Mesothelial cell of epicardium (in vitro differentiated cells): ENCODE data around the gene HBA1. TPM values are rescaled to one million over a fixed set of nuclear protein-coding genes. Genes with fewer than 3 reads are reported as not detected.
A peak's percentile ranks its signal among the peaks of the same experiment; 100 is the strongest.
"Not testable (repeated sequence)": the region's sequence is repeated elsewhere in the genome, so short reads cannot be mapped to it uniquely, and the experiment has no call there.

Source experiments
- DNase-seq, 2 experiments: peaks; one replicate each; pipeline ENCODE4 v3.0.0; 2021; ENCODE audit warnings: low spot score in 2 of 2; ENCODE audit not compliant: unreplicated experiment in 2 of 2
- H3K27ac Mint-ChIP-seq: 2 replicates; pipeline ENCODE4 v1.8.0; 2021; ENCODE audit warnings: mixed read lengths
- H3K27me3 Mint-ChIP-seq: 2 replicates; pipeline ENCODE4 v1.8.0; 2021; ENCODE audit warnings: low read depth, mixed read lengths
- H3K36me3 Mint-ChIP-seq: 2 replicates; pipeline ENCODE4 v1.8.0; 2021; ENCODE audit warnings: mixed read lengths
- H3K4me1 Mint-ChIP-seq: 2 replicates; pipeline ENCODE4 v1.8.0; 2021; ENCODE audit warnings: mixed read lengths
- H3K4me3 Mint-ChIP-seq: 2 replicates; pipeline ENCODE4 v1.8.0; 2021; ENCODE audit warnings: mild to moderate bottlenecking, moderate library complexity, mixed read lengths
- H3K9me3 Mint-ChIP-seq: 2 replicates; pipeline ENCODE4 v1.8.0; 2021; ENCODE audit warnings: mixed read lengths
- CTCF ChIP-seq: fragments of 200-600 bp; sonication (generic); IDR thresholded peaks from one replicate; pipeline ENCODE4 v1.5.0; 2021; ENCODE audit warnings: antibody characterized with exemption; ENCODE audit not compliant: unreplicated experiment
- total RNA-seq: library from RNA; stranded (reverse); gene quantifications from 3 replicates; pipeline ENCODE4 v1.2.1, GENCODE V29; 2021

Gene HBA1
- total RNA-seq, 1 donor from 2014 or later: not detected

GRCh38 chr16:146646-147045 lies 29.8 kb upstream of the HBA1 start:
- peaks cover 13% of the 10 kb centered on the region for H3K4me1 Mint-ChIP-seq
- H3K27me3 Mint-ChIP-seq: peaks cover 22% of the 10 kb centered on the region
- no peaks in the 10 kb centered on the region for H3K36me3 Mint-ChIP-seq
- no peak overlapping the region for H3K4me3 Mint-ChIP-seq
- TF ChIP-seq CTCF: no peak
- peak overlapping the region; percentile 8 for H3K27ac Mint-ChIP-seq
- DNase-seq: no peak
- H3K9me3 Mint-ChIP-seq: no peaks in the 10 kb centered on the region

GRCh38 chr16:149024-149660 lies 27.3 kb upstream of the HBA1 start:
- H3K27me3 Mint-ChIP-seq: peaks cover 29% of the 10 kb centered on the region
- no peaks in the 10 kb centered on the region for H3K36me3 Mint-ChIP-seq
- H3K27ac Mint-ChIP-seq: no peak overlapping the region
- TF ChIP-seq CTCF: no peak
- no peaks in the 10 kb centered on the region for H3K9me3 Mint-ChIP-seq
- H3K4me1 Mint-ChIP-seq: peaks cover 13% of the 10 kb centered on the region
- H3K4me3 Mint-ChIP-seq: no peak overlapping the region
- no peak for DNase-seq

- H3K27ac Mint-ChIP-seq: no peak within 1 kb of the TSS
- peaks cover 58% of the 10 kb centered on the region for H3K27me3 Mint-ChIP-seq
- no peaks in the 10 kb centered on the region for H3K36me3 Mint-ChIP-seq
- DNase-seq: no peak
- H3K9me3 Mint-ChIP-seq: no peaks in the 10 kb centered on the region
- no peak for TF ChIP-seq CTCF
- peaks cover 16% of the 10 kb centered on the region for H3K4me1 Mint-ChIP-seq
- peak within 1 kb of the TSS; percentile 44 for H3K4me3 Mint-ChIP-seq
These were observed 24.0 kb upstream of the HBA1 start, which contains the start of gene HBZ for GRCh38 chr16:152141-153128. TSS of gene HBZ (plus strand) at chr16:152644. CDS start at chr16:152910, 266 bp downstream.

- not testable (repeated sequence) for DNase-seq, H3K9me3 Mint-ChIP-seq, H3K36me3 Mint-ChIP-seq, H3K27ac Mint-ChIP-seq
- Mint-ChIP-seq H3K27me3 (peaks cover 65% of the 10 kb centered on the region), H3K4me3 (peak overlapping the region; percentile 42), H3K4me1 (peaks cover 16% of the 10 kb centered on the region)
These were observed 23.4 kb upstream of the HBA1 start for GRCh38 chr16:153129-153521.

- Mint-ChIP-seq H3K27me3 (peaks cover 68% of the 10 kb centered on the region), H3K4me1 (peaks cover 16% of the 10 kb centered on the region)
- not testable (repeated sequence) for H3K27ac Mint-ChIP-seq, DNase-seq, H3K36me3 Mint-ChIP-seq, H3K4me3 Mint-ChIP-seq, H3K9me3 Mint-ChIP-seq
These were observed 22.8 kb upstream of the HBA1 start for GRCh38 chr16:153550-154216.

- Mint-ChIP-seq H3K4me1 (peaks cover 8% of the 10 kb centered on the region), H3K27me3 (peaks cover 68% of the 10 kb centered on the region), H3K9me3 (no peaks in the 10 kb centered on the region), H3K27ac (no peak overlapping the region), H3K4me3 (peak overlapping the region; percentile 65), H3K36me3 (no peaks in the 10 kb centered on the region)
- TF ChIP-seq CTCF: no peak
- no peak for DNase-seq
These were observed 22.1 kb upstream of the HBA1 start for GRCh38 chr16:154217-155030.
